SK-N-SH treated with all-trans-retinoic acid at 6 μM for 48 hours (cell line): ENCODE results near the gene MBOAT2.

Experiments
- ARNTL ChIP-seq: fragments of 450-650 bp; formaldehyde crosslinking; IDR thresholded peaks from 2 replicates; pipeline ENCODE4 v1.5.0; 2020; ENCODE audit warnings: low read depth, mild to moderate bottlenecking, moderate library complexity, borderline replicate concordance
- POU6F1 ChIP-seq: fragments of 250-450 bp; sonication (Bioruptor Pico); IDR thresholded peaks from 2 replicates; pipeline ENCODE4 v1.8.0; 2021; ENCODE audit warnings: low read depth, mild to moderate bottlenecking, moderate library complexity, borderline replicate concordance
- PPARA ChIP-seq: fragments of 250-450 bp; sonication (Bioruptor Pico); IDR thresholded peaks from 2 replicates; pipeline ENCODE4 v1.5.0; 2020; ENCODE audit warnings: mild to moderate bottlenecking, borderline replicate concordance
- TSHZ2 ChIP-seq: fragments of 250-450 bp; sonication (Bioruptor Pico); IDR thresholded peaks from 2 replicates; pipeline ENCODE4 v1.5.0; 2020; ENCODE audit warnings: mild to moderate bottlenecking, moderate library complexity
- ZFP3 ChIP-seq: fragments of 250-450 bp; sonication (Bioruptor Pico); IDR thresholded peaks from 2 replicates; pipeline ENCODE4 v1.5.0; 2020; ENCODE audit warnings: mild to moderate bottlenecking, moderate library complexity
- ZNF70 ChIP-seq: fragments of 450-650 bp; formaldehyde crosslinking; IDR thresholded peaks from 2 replicates; pipeline ENCODE4 v1.5.0; 2020; ENCODE audit warnings: mild to moderate bottlenecking, moderate library complexity

GRCh38 chr2:8986327-8986976 is 17.0 kb downstream of the MBOAT2 start:
- no peak for TF ChIP-seq ZFP3 (CRISPR knock-in tag)
- TF ChIP-seq TSHZ2 (CRISPR knock-in tag): no peak
- no peak for TF ChIP-seq ARNTL (CRISPR knock-in tag)
- TF ChIP-seq POU6F1: no peak
- TF ChIP-seq ZNF70 (CRISPR knock-in tag): no peak
- TF ChIP-seq PPARA (CRISPR knock-in tag): no peak
